GM11168 (cell line): ENCODE data around the gene DENND2A.
"Not testable (repeated sequence)": the region's sequence is repeated elsewhere in the genome, so short reads cannot be mapped to it uniquely, and the experiment has no call there.

Experiments used
- in situ Hi-C: fragments of 300-500 bp; cut with MboI; formaldehyde crosslinking; loops from one replicate; pipeline ENCODE4 v1.12.0; 2022; ENCODE audit warnings: low sequenced_read_pairs; ENCODE audit not compliant: unreplicated experiment

The DENND2A gene

GRCh38 chr7:140674899-140675701 lies 34.5 kb upstream of the DENND2A start:
- in situ Hi-C loops, result no loop called here

DNA sequence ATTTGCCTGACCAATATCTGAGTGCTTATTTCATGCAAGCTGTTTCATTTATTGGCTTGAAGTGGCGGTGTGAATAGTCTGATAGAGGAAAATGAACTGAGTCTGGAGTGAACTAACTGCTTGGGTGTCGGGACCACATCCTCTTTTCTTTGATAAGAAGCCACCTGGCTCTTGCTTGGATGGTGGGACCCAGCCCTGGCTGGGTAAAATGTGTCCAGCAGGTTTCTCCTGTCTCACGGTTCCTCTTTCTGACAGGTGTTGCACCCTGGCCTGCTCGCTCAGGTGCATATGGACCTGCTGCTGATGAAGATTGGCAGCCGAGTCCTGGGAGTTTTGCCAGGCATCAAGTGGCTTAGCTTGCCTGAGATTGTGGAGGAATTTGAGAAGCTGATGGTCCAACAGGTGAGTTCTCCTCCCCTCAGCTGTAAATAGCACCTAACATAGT lies 33.8 kb upstream of the DENND2A start:
- in situ Hi-C loops, result no loop called here

DNA sequence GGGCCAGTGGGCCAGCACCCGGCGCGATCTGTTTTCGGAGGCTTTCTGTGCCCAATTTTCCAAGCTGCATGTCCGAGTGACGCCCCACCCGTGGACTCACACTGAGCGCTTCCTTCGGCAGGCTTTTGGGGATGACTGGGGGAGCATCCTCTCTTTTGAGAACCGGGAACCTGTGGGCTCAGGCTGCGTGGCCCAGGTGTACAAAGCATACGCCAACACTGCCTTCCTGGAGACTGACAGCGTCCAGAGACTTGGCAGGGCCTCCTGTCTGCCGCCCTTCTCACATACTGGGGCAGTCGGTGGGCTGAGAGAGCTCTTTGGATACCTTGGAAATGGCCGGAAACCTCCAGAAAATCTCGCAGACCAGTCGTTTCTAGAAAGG lies 33.2 kb upstream of the DENND2A start:
- in situ Hi-C loops, result no loop called here

- in situ Hi-C loops, result no loop called here
Measured at GRCh38 chr7:140673063-140673773, 32.6 kb upstream of the DENND2A start.

DNA sequence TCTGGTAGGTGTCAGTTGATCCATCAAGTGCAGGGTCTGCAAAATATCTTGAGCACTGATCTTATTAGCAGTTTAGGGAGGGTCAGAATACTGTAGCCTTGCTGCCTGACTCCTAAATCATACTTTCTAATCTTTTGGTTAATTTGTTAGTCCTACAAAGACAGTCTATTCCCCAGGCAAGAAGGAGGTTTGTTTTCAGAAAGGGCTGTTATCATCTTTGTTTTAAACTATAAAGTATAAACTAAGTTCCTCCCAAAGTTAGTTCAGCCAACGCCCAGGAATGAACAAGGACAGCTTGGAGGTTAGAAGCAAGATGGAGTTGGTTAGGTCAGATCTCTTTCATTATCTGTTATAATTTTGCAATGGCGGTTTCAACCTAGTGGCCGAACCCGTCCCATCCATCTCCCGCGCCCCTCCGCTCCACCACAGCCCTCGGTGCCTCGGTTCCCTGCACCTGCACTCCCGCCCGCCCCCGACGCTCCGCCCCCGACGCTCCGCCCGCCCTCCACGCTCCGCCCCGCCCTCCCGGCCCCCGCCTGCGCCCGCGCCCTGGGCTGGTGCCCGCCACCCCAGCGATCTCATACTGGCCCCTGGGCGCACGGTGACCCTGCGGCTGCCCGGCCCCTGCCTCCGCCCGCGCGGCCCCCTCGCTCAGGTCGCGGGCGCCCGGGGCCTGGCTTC lies 31.9 kb upstream of the DENND2A start, which contains the start of gene ADCK2:
Gene ADCK2 (plus strand): TSS at position 564 of the 681 bp plus-strand sequence. CDS start 386 bp downstream, outside the sequence.
- in situ Hi-C loops, result no loop called here

DNA sequence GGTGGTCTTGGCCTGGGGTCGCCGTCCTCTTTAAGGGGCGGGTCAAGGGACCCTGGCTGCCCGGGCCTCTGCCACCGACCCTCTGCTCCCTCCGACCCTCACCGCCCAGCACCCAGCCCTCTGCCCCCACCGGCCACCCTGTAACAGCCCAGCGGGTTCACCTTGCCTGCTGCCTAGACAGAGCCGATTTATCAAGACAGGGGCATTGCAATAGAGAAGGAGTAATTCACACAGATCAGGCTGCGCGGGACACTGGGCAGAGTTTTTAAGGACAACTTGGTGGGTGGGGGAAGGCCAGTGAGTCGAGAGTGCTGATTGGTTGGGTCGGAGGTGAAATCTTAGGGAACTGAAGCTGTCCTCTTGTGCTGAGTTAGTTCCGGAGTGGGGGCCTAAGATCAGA lies 31.4 kb upstream of the DENND2A start:
- in situ Hi-C loops, result no loop called here

DNA sequence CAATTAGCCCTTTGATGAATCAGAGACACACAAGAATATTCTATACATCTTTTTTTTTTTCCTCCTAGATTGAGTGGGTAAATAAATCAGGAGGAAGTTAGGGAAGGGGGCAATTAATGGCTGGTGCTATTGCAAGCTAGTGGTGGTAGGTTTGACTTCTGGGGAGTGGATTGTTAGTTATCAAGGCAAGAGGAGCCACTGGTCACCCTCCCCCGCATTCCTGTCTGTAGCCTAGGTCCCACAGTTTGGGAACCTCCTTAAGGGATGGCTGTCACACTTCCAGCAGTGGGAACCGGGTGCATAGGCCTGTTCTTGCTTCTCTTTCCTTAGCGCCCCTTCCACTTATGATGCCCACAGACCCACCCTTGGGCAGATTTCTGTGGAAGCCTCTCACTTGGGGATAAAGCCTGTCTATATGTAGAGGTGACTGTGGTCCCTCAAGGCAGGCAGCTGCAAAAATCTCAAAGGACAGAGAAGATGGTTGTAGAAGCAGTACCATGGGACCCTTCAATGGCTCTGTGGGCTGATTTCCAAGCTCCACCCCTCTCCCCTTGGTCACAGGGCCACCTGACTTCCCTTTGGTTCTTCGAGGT lies 29.8 kb upstream of the DENND2A start:
- in situ Hi-C loops, result no loop called here

GRCh38 chr7:140669862-140670261 lies 29.2 kb upstream of the DENND2A start:
- in situ Hi-C loops, result not testable (repeated sequence)

GRCh38 chr7:140669352-140669751 lies 28.7 kb upstream of the DENND2A start:
- in situ Hi-C loops, result no loop called here

DNA sequence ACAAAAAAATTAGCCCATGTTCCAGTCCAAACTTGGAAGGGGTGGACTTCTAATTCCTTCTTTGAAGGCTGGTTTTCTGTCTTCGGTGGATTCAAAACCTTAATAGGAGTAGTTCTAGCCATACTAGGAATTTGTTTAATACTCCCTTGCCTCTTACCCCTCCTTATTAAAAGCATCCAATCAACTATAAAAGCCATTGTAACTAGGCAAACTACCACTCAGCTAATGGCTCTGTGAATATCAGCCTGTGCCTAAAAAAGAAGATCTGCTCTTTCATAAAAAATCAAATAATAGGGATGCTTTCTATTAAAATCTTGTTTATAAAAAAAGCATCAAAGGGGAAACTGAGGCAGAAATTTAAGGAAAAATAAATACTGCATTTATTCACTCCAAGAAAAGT lies 28.0 kb upstream of the DENND2A start:
- in situ Hi-C loops, result no loop called here

- in situ Hi-C loops, result no loop called here
Measured at GRCh38 chr7:140667476-140667875, 26.9 kb upstream of the DENND2A start.

DNA sequence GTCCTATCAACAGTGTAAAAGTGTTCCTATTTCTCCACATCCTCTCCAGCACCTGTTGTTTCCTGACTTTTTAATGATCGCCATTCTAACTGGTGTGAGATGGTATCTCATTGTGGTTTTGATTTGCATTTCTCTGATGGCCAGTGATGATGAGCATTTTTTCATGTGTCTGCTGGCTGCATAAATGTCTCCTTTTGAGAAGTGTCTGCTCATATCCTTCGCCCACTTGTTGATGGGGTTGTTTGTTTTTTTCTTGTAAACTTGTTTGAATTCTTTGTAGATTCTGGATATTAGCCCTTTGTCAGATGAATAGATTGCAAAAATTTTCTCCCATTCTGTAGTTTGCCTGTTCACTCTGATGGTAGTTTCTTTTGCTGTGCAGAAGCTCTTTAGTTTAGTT lies 22.3 kb upstream of the DENND2A start:
- in situ Hi-C loops, result not testable (repeated sequence)

DNA sequence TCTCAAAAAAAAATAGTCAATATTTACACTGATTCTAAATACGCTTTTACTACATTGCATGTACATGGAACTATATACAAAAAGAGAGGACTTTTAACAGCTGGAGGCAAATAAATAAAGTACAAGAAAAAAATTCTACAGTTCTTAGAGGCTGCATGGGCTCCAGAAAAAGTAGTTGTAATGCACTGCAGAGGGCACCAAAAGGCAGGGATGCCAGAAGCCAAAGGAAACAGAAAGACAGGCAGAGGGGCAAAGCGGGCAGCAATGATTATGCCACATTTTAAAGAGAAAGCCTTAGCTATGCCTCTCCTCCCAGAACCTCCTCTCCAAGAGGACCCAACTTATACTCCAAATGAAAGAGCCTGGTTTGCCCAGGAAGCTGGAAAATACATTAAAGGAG lies 20.5 kb upstream of the DENND2A start:
- in situ Hi-C loops, result no loop called here

- in situ Hi-C loops, result loop anchor here (10.0 kb wide), 1 partner anchor 145 kb away; no protein-coding TSS in a partner anchor
Measured at GRCh38 chr7:140659856-140660255, 19.2 kb upstream of the DENND2A start.

DNA sequence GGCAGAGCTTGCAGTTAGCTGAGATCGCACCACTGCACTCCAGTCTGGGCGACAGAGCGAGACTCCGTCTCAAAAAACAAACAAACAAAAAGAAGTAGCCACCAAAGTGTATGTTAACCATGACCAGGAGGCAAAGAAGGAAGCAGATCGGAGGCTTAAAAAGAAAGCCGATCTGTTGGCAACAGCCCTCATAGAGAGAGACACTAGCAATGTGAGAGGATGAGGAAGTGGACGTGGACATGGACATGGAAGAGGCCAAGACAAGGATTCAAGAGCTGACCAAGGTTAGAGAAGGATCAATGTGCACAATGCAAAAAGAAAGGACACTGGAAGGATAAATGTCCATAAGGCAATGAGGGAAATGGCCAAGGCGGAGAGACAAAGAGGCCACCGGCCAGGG lies 17.3 kb upstream of the DENND2A start:
- in situ Hi-C loops, result loop anchor here (10.0 kb wide), 1 partner anchor 143 kb away; no protein-coding TSS in a partner anchor

DNA sequence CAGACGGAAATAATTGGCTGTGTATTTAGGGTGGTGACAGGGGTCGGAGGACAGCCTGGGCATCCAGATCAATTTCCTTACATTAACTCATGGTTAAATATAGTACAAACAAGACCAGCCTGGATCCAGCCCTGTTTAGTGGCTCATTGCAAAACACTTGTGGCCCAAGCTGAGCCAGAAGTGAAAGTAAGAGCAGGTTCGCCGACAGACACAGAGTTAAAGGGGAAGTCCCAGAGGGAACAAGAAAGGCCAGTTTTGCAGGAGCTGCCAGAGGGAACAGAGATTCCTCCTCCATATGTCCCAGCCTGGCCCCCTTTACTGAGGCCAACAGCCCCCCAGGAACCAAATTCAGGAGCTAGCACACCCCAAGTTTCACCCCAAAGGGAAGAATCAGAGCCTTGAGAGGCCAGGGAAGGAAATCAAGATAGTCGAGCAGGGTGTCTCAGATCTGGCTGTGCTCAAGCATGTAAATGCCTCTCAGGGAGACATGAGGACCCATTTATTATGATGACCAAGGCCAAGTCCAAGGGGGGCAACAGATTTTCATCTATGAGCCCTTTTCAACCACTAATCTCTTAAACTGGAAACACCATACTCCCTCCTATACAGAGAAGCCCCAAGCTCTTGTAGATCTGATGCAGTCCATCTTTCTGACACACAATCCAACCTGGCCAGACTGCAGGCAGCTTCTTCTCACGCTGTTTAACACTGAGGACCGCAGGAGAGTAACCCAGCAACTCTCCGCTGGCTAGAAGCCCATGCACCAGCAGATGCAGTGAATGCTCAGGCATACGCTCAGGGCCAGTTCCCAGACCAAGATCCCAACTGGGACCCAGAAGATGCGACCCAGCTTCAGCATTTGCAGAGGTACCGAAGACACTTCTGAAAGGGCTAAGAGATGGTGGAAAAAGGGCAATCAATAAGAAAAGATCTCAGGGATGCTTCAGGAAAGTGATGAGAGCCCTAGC lies 16.2 kb upstream of the DENND2A start:
- in situ Hi-C loops, result loop anchor here (10.0 kb wide), 1 partner anchor 142 kb away; no protein-coding TSS in a partner anchor

DNA sequence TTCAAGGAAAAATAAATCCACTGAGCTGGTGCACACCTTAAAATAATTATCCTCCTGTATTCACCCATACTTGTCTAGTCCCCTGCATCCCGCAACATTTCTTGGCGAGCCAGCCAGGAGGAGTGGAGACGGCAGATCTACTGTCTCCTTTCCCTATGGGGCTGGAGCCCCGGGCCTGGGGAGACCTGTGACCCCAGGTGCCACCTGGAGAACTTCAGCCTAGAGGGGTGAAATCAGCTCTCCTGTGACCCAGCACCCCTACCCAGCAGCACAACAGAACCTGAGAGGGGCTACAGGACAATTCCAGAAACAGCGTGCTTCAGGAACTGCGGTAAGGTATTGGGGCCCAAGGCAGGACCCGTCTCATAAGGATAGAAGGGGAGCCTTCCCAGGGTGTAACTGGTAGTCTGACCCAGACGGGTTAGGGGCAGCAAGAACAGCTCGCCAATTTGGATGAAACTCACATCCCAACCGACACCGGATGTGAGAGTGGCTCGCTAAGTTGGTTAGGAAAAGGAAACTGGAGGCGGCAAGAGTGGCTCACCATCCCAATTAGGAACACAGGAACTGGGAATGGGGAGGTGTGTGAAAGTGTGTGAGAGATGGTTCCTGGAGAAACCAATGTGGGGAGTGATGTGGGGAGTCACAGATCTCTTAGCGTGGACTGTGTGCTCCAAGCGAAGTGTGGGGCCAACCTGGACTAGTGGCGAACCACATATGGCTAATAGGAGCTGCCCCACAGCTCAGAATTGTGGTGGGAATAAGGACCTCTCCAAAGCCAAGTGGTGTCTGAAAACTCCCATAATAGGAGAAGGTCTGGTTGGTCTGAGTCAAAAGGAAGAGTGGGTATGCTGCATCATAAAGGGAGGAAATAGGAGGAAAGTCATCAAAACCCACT lies 15.1 kb upstream of the DENND2A start:
- in situ Hi-C loops, result loop anchor here (10.0 kb wide), 1 partner anchor 141 kb away; no protein-coding TSS in a partner anchor

- in situ Hi-C loops, result loop anchor here (10.0 kb wide), 1 partner anchor 140 kb away; no protein-coding TSS in a partner anchor
Measured at GRCh38 chr7:140654661-140655060, 14.0 kb upstream of the DENND2A start.
